HFFc6 (cell line): ENCODE data around the gene MTMR10. TPM values are rescaled to one million over a fixed set of nuclear protein-coding genes. Genes with fewer than 3 reads are reported as not detected.

Experiments
- DNase-seq: peaks from one replicate; pipeline ENCODE4 v3.0.0-alpha.2; 2018
- H3K27ac Mint-ChIP-seq: 2 replicates; pipeline ENCODE4 v1.8.0; 2020; ENCODE audit warnings: mild to moderate bottlenecking, mixed read lengths
- H3K27me3 Mint-ChIP-seq: 2 replicates; pipeline ENCODE4 v1.8.0; 2021; ENCODE audit warnings: mild to moderate bottlenecking, moderate library complexity, mixed read lengths; ENCODE audit not compliant: insufficient read depth
- H3K36me3 Mint-ChIP-seq: 2 replicates; pipeline ENCODE4 v1.8.0; 2021; ENCODE audit warnings: low read depth, mixed read lengths
- H3K4me1 Mint-ChIP-seq: 2 replicates; pipeline ENCODE4 v1.8.0; 2020; ENCODE audit warnings: low read depth, mixed read lengths
- H3K4me3 Mint-ChIP-seq: 2 replicates; pipeline ENCODE4 v1.8.0; 2020; ENCODE audit warnings: mild to moderate bottlenecking, moderate library complexity, mixed read lengths
- H3K9me3 Mint-ChIP-seq: 2 replicates; pipeline ENCODE4 v1.8.0; 2020; ENCODE audit warnings: mild to moderate bottlenecking, mixed read lengths
- CTCF ChIP-seq: fragments of 200-600 bp; sonication (generic); IDR thresholded peaks from 2 replicates; pipeline ENCODE4 v1.5.0; 2021; ENCODE audit warnings: antibody characterized with exemption, mild to moderate bottlenecking
- total RNA-seq, 6 experiments: library from RNA; stranded (reverse); fragmentation: NEBNext Ultra II Directional; extraction: Animal tissue kit (Norgen Biotek cat#: 25700); gene quantifications; 2 replicates in 1 of 6; 3 replicates in 5 of 6; pipeline ENCODE4 v1.2.3, GENCODE V29; 2021

The MTMR10 gene
- total RNA-seq, 6 experiments from 2014 or later = 25.4 to 44.5 (median 41.5) TPM

- TF ChIP-seq CTCF = no peak
- DNase-seq = no peak
- no peaks in the 10 kb centered on the region for H3K36me3 Mint-ChIP-seq
- H3K4me3 Mint-ChIP-seq = no peak overlapping the region
- peaks cover 5% of the 10 kb centered on the region for H3K4me1 Mint-ChIP-seq
- H3K27me3 Mint-ChIP-seq = peaks cover 15% of the 10 kb centered on the region
- no peak overlapping the region for H3K27ac Mint-ChIP-seq
- H3K9me3 Mint-ChIP-seq = no peaks in the 10 kb centered on the region
Observed at GRCh38 chr15:30889196-30889595, 102.2 kb downstream of the MTMR10 start.

Other genes with a start within 250 kb of the MTMR10 start
- gene FAN1, start 87.7 kb downstream of the MTMR10 start, total RNA-seq = 10 to 100 TPM; 13.3 to 17.2 (median 14.5) TPM
- under 1 TPM in 3 of 6 experiments, not detected in 3; 0.03 to 0.18 (median 0.17) TPM for gene TRPM1, start 110.1 kb upstream of the MTMR10 start, total RNA-seq